Activated naive CD8-positive, alpha-beta T cell treated with anti-CD3 and anti-CD28 coated beads, Interleukin-2, amount 50 U/mL, for 24 hours (primary cell): Measurements from ENCODE around the gene FBRSL1.

Experiments
- ATAC-seq: fragments of 150-1000 bp; cut with Tn5 transposase; one replicate; pipeline ENCODE4 v1.10.0; 2021
- DNase-seq: peaks from one replicate; pipeline ENCODE4 v3.0.0; 2021
- H3K27ac Mint-ChIP-seq: one replicate; pipeline ENCODE4 v1.8.0; 2021; ENCODE audit warnings: mild to moderate bottlenecking, mixed read lengths
- H3K27me3 Mint-ChIP-seq: one replicate; pipeline ENCODE4 v1.8.0; 2021; ENCODE audit warnings: mixed read lengths
- H3K36me3 Mint-ChIP-seq: one replicate; pipeline ENCODE4 v1.8.0; 2021; ENCODE audit warnings: low read depth, mixed read lengths
- H3K4me1 Mint-ChIP-seq: one replicate; pipeline ENCODE4 v1.8.0; 2021; ENCODE audit warnings: mixed read lengths
- H3K4me3 Mint-ChIP-seq: one replicate; pipeline ENCODE4 v1.8.0; 2021; ENCODE audit warnings: mild to moderate bottlenecking, moderate library complexity, mixed read lengths
- H3K9me3 Mint-ChIP-seq: one replicate; pipeline ENCODE4 v1.8.0; 2021; ENCODE audit warnings: mixed read lengths

Gene FBRSL1

GRCh38 chr12:132481771-132482745 lies 7.9 kb upstream of the FBRSL1 start:
- Mint-ChIP-seq H3K27me3 (no peaks in the 10 kb centered on the region), H3K4me3 (no peak overlapping the region), H3K36me3 (no peaks in the 10 kb centered on the region), H3K27ac (no peak overlapping the region), H3K4me1 (peaks cover 20% of the 10 kb centered on the region), H3K9me3 (no peaks in the 10 kb centered on the region)
- ATAC-seq = no peak
- DNase-seq = no peak

GRCh38 chr12:132482771-132483170 lies 7.2 kb upstream of the FBRSL1 start:
- H3K9me3 Mint-ChIP-seq = no peaks in the 10 kb centered on the region
- ATAC-seq = no peak

GRCh38 chr12:132483208-132483607 lies 6.7 kb upstream of the FBRSL1 start:
- peaks cover 23% of the 10 kb centered on the region for H3K4me1 Mint-ChIP-seq
- H3K36me3 Mint-ChIP-seq = no peaks in the 10 kb centered on the region
- no peak overlapping the region for H3K4me3 Mint-ChIP-seq
- no peak overlapping the region for H3K27ac Mint-ChIP-seq
- ATAC-seq (no peak), DNase-seq (no peak)
- no peaks in the 10 kb centered on the region for H3K27me3 Mint-ChIP-seq
- H3K9me3 Mint-ChIP-seq = no peaks in the 10 kb centered on the region

More at GRCh38 chr12:132482771-132483170, 7.2 kb upstream of the FBRSL1 start:
- Mint-ChIP-seq H3K36me3 (no peaks in the 10 kb centered on the region), H3K27ac (no peak overlapping the region), H3K4me1 (peaks cover 22% of the 10 kb centered on the region), H3K27me3 (no peaks in the 10 kb centered on the region), H3K4me3 (no peak overlapping the region)
- no peak for DNase-seq

GRCh38 chr12:132483612-132484011 lies 6.3 kb upstream of the FBRSL1 start:
- Mint-ChIP-seq H3K9me3 (no peaks in the 10 kb centered on the region), H3K27ac (no peak overlapping the region), H3K4me1 (peaks cover 27% of the 10 kb centered on the region), H3K36me3 (no peaks in the 10 kb centered on the region), H3K4me3 (no peak overlapping the region), H3K27me3 (no peaks in the 10 kb centered on the region)
- ATAC-seq = no peak
- no peak for DNase-seq

GRCh38 chr12:132484183-132484890 lies 5.6 kb upstream of the FBRSL1 start:
- no peak for ATAC-seq
- Mint-ChIP-seq H3K27ac (no peak overlapping the region), H3K4me3 (no peak overlapping the region)

GRCh38 chr12:132484891-132485441 lies 5.0 kb upstream of the FBRSL1 start:
- no peak overlapping the region for H3K27ac Mint-ChIP-seq
- no peak for DNase-seq
- no peaks in the 10 kb centered on the region for H3K36me3 Mint-ChIP-seq
- ATAC-seq = no peak
- no peak overlapping the region for H3K4me3 Mint-ChIP-seq
- no peaks in the 10 kb centered on the region for H3K27me3 Mint-ChIP-seq
- no peaks in the 10 kb centered on the region for H3K9me3 Mint-ChIP-seq
- H3K4me1 Mint-ChIP-seq = peaks cover 32% of the 10 kb centered on the region

More at GRCh38 chr12:132484183-132484890, 5.6 kb upstream of the FBRSL1 start:
- Mint-ChIP-seq H3K27me3 (no peaks in the 10 kb centered on the region), H3K36me3 (no peaks in the 10 kb centered on the region), H3K9me3 (no peaks in the 10 kb centered on the region), H3K4me1 (peaks cover 32% of the 10 kb centered on the region)
- no peak for DNase-seq

- H3K36me3 Mint-ChIP-seq = no peaks in the 10 kb centered on the region
- ATAC-seq (no peak), DNase-seq (no peak)
- no peak overlapping the region for H3K4me3 Mint-ChIP-seq
- H3K27me3 Mint-ChIP-seq = no peaks in the 10 kb centered on the region
- H3K27ac Mint-ChIP-seq = no peak overlapping the region
- peaks cover 32% of the 10 kb centered on the region for H3K4me1 Mint-ChIP-seq
- H3K9me3 Mint-ChIP-seq = no peaks in the 10 kb centered on the region
These were observed 4.3 kb upstream of the FBRSL1 start for GRCh38 chr12:132485619-132486018.

- H3K27ac Mint-ChIP-seq = no peak overlapping the region
- no peak overlapping the region for H3K4me3 Mint-ChIP-seq
- H3K27me3 Mint-ChIP-seq = no peaks in the 10 kb centered on the region
- H3K9me3 Mint-ChIP-seq = no peaks in the 10 kb centered on the region
- no peaks in the 10 kb centered on the region for H3K36me3 Mint-ChIP-seq
- no peak for ATAC-seq
- no peak for DNase-seq
- peaks cover 33% of the 10 kb centered on the region for H3K4me1 Mint-ChIP-seq
These were observed 3.8 kb upstream of the FBRSL1 start for GRCh38 chr12:132486168-132486567.

- ATAC-seq = no peak
These were observed 3.4 kb upstream of the FBRSL1 start for GRCh38 chr12:132486576-132486975.

GRCh38 chr12:132487311-132487741 lies 2.6 kb upstream of the FBRSL1 start:
- no peaks in the 10 kb centered on the region for H3K9me3 Mint-ChIP-seq
- no peaks in the 10 kb centered on the region for H3K36me3 Mint-ChIP-seq
- no peak for ATAC-seq
- H3K4me1 Mint-ChIP-seq = peaks cover 39% of the 10 kb centered on the region
- no peak overlapping the region for H3K27ac Mint-ChIP-seq
- no peak overlapping the region for H3K4me3 Mint-ChIP-seq
- no peaks in the 10 kb centered on the region for H3K27me3 Mint-ChIP-seq
- DNase-seq = no peak

More at GRCh38 chr12:132486576-132486975, 3.4 kb upstream of the FBRSL1 start:
- H3K27me3 Mint-ChIP-seq = no peaks in the 10 kb centered on the region
- H3K27ac Mint-ChIP-seq = no peak overlapping the region
- no peak for DNase-seq
- H3K4me3 Mint-ChIP-seq = no peak overlapping the region
- H3K4me1 Mint-ChIP-seq = peaks cover 33% of the 10 kb centered on the region
- no peaks in the 10 kb centered on the region for H3K9me3 Mint-ChIP-seq
- H3K36me3 Mint-ChIP-seq = no peaks in the 10 kb centered on the region

GRCh38 chr12:132488127-132489077 lies 1.5 kb upstream of the FBRSL1 start:
- no peaks in the 10 kb centered on the region for H3K9me3 Mint-ChIP-seq
- ATAC-seq = no peak
- no peaks in the 10 kb centered on the region for H3K27me3 Mint-ChIP-seq
- peak overlapping the region; percentile 77 for H3K4me3 Mint-ChIP-seq
- no peaks in the 10 kb centered on the region for H3K36me3 Mint-ChIP-seq
- no peak for DNase-seq
- peak overlapping the region; percentile 85 for H3K27ac Mint-ChIP-seq
- H3K4me1 Mint-ChIP-seq = peaks cover 49% of the 10 kb centered on the region

GRCh38 chr12:132489078-132489601 lies 811 bp upstream of the FBRSL1 start:
- no peaks in the 10 kb centered on the region for H3K27me3 Mint-ChIP-seq
- peaks cover 56% of the 10 kb centered on the region for H3K4me1 Mint-ChIP-seq
- peak; percentile 20 for ATAC-seq
- H3K4me3 Mint-ChIP-seq = peak overlapping the region; percentile 77
- no peaks in the 10 kb centered on the region for H3K9me3 Mint-ChIP-seq
- peak overlapping the region; percentile 85 for H3K27ac Mint-ChIP-seq
- H3K36me3 Mint-ChIP-seq = no peaks in the 10 kb centered on the region
- DNase-seq = peak; percentile 63

GRCh38 chr12:132490422-132491137 lies 629 bp downstream of the FBRSL1 start:
- ATAC-seq (no peak), DNase-seq (no peak)
- peak overlapping the region; percentile 69 for H3K27ac Mint-ChIP-seq
- H3K4me3 Mint-ChIP-seq = peak overlapping the region; percentile 83
- no peaks in the 10 kb centered on the region for H3K27me3 Mint-ChIP-seq
- peaks cover 65% of the 10 kb centered on the region for H3K4me1 Mint-ChIP-seq
- no peaks in the 10 kb centered on the region for H3K36me3 Mint-ChIP-seq
- H3K9me3 Mint-ChIP-seq = no peaks in the 10 kb centered on the region
